A549 treated with DMSO at 1 μM for 4 hours (cell line): ENCODE data around the gene NDUFS3. TPM values are rescaled to one million over a fixed set of nuclear protein-coding genes. Genes with fewer than 3 reads are reported as not detected.

Experiments used
- total RNA-seq: library from RNA; stranded (reverse); fragments of 200-300 nt; extraction: Qiagen RNA extraction; gene quantifications from 5 replicates; pipeline ENCODE4 v1.2.3, GENCODE V29; 2022; ENCODE audit warnings: low read depth

NDUFS3 gene
- total RNA-seq: 106 to 135 TPM (median 129 TPM) in 5 replicates

DNA sequence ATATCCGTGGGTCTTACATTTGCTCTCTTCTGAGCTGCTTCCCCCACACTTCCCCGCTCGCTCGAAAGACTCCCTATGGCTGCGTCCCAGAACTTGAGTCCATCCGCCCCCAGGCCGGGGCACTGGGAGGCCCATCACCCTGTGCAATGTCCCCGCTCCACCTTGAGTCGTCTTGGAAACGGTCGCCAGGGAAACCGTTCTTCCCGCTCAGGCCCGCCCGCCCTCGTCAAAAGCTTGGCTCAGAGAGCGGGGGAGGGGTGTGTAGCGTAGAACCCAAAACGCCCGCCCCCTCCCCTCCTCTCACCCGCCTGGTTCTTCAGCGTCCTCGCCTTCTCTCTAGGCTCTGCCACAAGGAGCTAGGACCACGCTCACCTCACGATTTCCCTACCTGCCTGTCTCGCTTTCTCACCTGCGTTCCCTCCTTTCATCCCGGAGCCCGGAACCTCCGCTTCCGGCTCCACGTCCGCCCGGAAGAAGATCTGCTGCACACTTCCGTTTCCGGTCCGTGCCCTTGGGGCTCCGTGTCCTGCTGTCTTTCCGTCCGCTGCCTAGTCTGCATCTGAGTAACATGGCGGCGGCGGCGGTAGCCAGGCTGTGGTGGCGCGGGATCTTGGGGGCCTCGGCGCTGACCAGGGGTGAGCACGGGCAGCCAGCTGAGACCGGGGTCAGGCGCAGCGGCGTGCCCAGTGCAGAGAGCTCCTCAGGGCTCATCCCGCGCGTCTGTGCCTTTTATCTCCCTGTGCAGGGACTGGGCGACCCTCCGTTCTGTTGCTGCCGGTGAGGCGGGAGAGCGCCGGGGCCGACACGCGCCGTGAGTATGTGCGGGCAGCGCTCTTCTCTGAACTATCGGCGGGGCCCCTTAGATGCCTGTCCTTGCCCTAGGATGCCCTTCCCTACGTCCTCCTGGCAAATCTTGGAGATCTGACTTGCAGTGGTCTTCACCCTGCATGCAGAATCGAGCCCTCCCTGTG lies at the start of gene NDUFS3, which contains the start of gene KBTBD4:
Gene NDUFS3, plus strand, starts transcription at position 551 of the 971 bp plus-strand sequence. Its CDS starts 18 bp downstream, at position 569.
Gene KBTBD4, minus strand, starts transcription at position 447 of the 971 bp plus-strand sequence. Its CDS starts 19 bp downstream, at position 428.

DNA sequence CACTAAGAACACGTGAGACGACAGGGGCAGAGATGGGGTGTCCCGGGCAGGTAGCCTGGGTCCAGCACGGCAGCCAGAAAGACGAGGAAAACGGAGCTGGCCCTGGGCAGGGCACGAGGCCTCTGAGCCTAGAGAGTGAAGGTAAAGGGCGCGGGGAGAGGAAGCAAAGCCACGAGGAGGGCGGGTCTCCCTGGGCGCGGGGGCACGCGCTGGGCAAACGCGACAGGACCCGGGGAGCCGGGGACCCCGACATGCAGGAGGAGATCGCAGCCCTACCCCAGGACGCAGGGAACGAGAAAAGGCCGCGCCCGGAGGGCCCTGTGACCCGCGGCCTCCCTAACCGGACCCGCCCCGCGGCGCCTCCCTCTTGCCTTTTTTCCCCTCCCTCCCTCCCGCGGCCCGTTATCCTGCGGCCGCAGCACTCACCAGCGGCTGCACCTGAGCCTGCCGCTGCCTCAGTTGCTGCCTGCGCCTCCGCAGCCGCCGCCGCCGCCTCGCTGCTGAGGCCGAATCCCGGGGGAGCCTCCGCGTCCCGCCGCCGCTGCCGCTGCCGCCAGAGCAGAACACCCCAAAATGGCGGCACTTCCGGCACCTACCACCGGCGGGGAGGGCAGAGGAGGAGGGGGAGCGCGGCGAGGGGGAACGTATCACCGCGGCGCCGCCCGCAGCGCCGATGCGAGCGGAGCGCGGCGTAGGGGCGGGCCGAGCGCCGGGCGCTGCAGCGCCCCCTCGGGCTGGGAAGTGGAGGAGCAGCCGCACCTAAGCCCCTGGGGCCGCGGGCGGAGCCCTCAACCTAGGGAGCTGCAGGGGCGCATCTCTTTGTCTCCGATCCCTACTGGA lies 26.1 kb upstream of the NDUFS3 start, which contains the start of gene CELF1:
Gene CELF1, minus strand, starts transcription at position 567 of the 840 bp plus-strand sequence. CDS start 53,609 bp downstream, outside the sequence.

DNA sequence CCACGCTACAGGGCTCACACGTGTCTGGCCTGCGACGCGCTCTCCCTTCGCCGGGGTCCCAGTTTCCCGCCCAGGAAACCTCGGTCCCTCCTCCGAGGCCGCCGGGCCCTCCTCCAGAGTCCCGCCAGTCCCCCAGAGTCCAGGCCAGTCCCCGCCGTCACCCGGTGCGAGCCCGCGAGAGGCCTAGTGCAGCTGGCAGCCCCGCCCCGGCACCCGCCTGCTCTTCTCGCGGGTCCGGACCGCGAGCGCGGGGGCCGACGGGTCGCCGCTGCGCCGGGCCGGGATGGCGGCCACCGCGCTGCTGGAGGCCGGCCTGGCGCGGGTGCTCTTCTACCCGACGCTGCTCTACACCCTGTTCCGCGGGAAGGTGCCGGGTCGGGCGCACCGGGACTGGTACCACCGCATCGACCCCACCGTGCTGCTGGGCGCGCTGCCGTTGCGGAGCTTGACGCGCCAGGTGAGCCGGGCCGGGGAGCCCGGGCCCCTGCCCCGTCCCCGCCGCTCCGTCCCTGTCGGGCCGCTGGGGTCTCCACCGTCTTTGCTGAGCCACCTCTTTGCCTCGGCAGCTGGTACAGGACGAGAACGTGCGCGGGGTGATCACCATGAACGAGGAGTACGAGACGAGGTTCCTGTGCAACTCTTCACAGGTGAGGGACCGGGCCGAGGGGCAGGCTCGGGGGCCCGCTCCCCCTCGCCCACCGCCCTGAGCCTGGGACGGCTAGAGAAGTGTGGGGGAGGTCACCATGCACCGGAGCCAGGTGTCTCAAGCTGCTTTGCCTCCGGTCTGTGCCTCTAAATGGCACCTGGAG lies 13.3 kb upstream of the NDUFS3 start, which contains the start of gene PTPMT1:
Gene PTPMT1, plus strand, starts transcription at position 260 of the 809 bp plus-strand sequence. Its CDS starts 24 bp downstream, at position 284.

DNA sequence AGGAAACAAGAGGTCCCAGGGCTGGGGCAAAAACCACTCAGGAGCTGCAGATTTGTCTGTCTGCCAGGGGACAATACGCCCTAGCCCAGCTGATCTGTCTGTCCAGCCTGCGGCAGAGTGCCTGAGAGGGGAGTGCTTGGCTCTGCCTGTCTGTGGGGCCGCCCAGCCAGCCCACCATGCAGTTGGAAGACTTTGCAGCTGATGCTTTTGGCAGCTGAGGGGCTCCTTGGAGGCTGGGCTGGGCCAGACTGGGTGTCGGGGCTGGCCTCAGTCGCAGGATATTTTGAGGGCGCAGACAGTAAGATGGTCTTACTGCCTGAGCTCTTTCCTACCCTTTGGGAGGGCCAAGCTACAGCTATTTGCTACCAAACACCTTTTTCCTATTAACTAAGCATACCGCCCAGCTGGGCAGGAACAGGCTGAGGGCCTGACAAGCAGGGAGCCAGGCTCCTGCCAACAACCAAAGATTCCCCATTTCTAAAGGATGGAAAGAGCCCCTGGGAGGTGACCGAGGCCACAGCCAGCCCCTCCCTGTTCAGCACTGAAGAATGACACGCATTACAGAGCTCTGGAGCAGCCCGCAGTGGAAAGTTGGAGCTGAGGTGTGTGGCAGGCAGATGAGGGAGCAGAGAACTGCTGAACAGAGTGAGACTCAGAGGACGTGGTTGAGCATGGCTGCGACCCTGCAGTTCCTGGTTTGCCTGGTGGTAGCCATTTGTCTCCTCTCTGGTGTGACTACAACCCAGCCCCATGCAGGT lies 7.4 kb downstream of the NDUFS3 start, which contains the start of gene FAM180B:
Gene FAM180B, plus strand, starts transcription at position 581 of the 758 bp plus-strand sequence. Its CDS starts 91 bp downstream, at position 672.

DNA sequence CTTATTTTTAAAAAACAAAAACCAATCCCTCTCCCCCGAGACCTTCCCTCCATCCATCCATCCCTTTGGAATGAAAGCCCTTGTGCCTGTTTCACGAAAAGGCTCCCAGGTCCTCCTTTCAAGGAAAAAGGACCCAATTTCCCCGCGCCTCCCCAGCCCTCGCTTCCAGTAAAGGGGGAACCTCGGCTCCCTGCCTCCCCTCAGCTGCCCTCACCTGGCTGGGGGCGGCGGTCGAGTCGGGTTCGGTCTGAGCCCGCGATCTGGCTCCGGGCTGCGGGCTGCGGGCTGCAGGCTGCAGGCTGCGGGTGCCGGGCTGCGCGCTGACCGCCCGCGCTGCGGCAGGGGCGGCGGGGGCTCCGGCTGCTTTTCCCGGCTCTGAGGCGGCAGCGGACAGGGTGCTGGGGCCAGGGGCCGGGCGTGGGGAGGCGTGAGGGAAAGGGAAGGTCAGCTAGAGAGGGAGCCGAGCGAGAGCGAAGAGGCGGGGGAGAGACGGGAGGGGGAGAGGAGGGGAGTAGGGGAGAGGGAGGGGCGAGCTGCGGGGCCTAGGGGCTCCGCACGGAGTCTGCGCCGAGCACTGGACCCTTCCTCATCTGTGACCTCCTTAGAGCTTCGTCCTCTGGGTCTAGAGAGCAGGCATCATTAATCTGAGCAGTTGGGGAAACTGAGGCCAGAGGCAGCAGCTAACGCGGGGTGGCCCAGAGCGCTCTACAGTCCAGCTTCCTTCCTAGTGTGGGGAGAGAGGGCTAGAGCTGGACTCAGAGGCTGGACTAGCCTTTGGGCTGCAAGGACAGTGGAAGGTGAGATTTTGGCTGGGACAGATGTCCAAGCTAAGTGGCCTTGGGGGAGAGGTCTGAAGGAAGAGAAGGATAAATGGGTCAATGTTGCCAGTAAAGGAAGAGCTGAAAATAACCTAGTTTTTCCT lies 15.3 kb downstream of the NDUFS3 start, which contains the start of gene C1QTNF4:
Gene C1QTNF4, minus strand, starts transcription at position 478 of the 922 bp plus-strand sequence. CDS start 3,601 bp downstream, outside the sequence.

Other genes starting within 250 kb of the NDUFS3 start
- gene MYBPC3, start 226.4 kb upstream of the NDUFS3 start, total RNA-seq: 0.05 to 0.10 TPM (median 0.07 TPM) in 5 replicates
- not detected in 5 replicates for gene SPI1, start 200.5 kb upstream of the NDUFS3 start, total RNA-seq
- 40.9 to 50.4 TPM (median 47.0 TPM) in 5 replicates for gene SLC39A13, start 170.5 kb upstream of the NDUFS3 start, total RNA-seq
- 181 to 237 TPM (median 200 TPM) in 5 replicates for gene PSMC3, start 152.6 kb upstream of the NDUFS3 start, total RNA-seq
- 0.10 to 0.35 TPM (median 0.21 TPM) in 5 replicates for gene RAPSN, start 129.9 kb upstream of the NDUFS3 start, total RNA-seq
- 46.6 to 62.8 TPM (median 54.7 TPM) in 5 replicates for gene CELF1, start 25.9 kb upstream of the NDUFS3 start, total RNA-seq
- gene PTPMT1, start 13.5 kb upstream of the NDUFS3 start, total RNA-seq: 61.2 to 74.5 TPM (median 73.6 TPM) in 5 replicates
- 18.8 to 21.6 TPM (median 19.6 TPM) in 5 replicates for gene KBTBD4, start 104 bp upstream of the NDUFS3 start, total RNA-seq
- 0.07 TPM in 1 of 5 replicates, not detected in the others for gene FAM180B, start 7.6 kb downstream of the NDUFS3 start, total RNA-seq
- gene C1QTNF4, start 15.3 kb downstream of the NDUFS3 start, total RNA-seq: 0.09 to 0.14 TPM in 2 of 5 replicates, not detected in the others
- gene MTCH2, start 63.5 kb downstream of the NDUFS3 start, total RNA-seq: 117 to 140 TPM (median 135 TPM) in 5 replicates
- gene AGBL2, start 136.3 kb downstream of the NDUFS3 start, total RNA-seq: 1.1 to 1.7 TPM (median 1.3 TPM) in 5 replicates
- gene FNBP4, start 188.3 kb downstream of the NDUFS3 start, total RNA-seq: 49.9 to 59.7 TPM (median 57.4 TPM) in 5 replicates